ENCODE measurements around the gene SELENOO.

The SELENOO gene

GRCh38 chr22:50206599-50206998, 5.8 kb downstream of the SELENOO start:
- H3K4me2 ChIP-seq (ENCODE audit: insufficient read depth, low read length) = no peak overlapping the region
- ATAC-seq (ENCODE audit: insufficient read depth, low read depth) = peak; percentile 41; the same call in 1 of the 3 replicates
- TF ChIP-seq CTCF (IDR thresholded peaks at IDR 0.05; ENCODE audit: borderline replicate concordance, extremely low read depth, low read length, poor library complexity, severe bottlenecking) = peak; percentile 54
- no peak for TF ChIP-seq EZH2 (IDR thresholded peaks at IDR 0.05; ENCODE audit: borderline replicate concordance, low read depth, low read length, severe bottlenecking)
- H3K27me3 ChIP-seq (ENCODE audit: insufficient read depth, low read length, poor library complexity) = no peaks in the 10 kb centered on the region
- H3K9me3 ChIP-seq (ENCODE audit: insufficient read depth, low read length, severe bottlenecking) = no peaks in the 10 kb centered on the region
- H3K4me1 ChIP-seq (ENCODE audit: insufficient read depth, low read length) = peaks cover 19% of the 10 kb centered on the region
- no peak overlapping the region for H3K27ac ChIP-seq (ENCODE audit: low read length)
- peaks cover 36% of the 10 kb centered on the region for H3K79me2 ChIP-seq (ENCODE audit: insufficient read depth, low read length)
- DNase-seq = peak; percentile 33
- peaks cover 73% of the 10 kb centered on the region for H3K36me3 ChIP-seq (ENCODE audit: insufficient read depth, low read length)
- H4K20me1 ChIP-seq (ENCODE audit: insufficient read depth, low read length) = peaks cover 64% of the 10 kb centered on the region
- no peak overlapping the region for H3K9ac ChIP-seq (ENCODE audit: low read depth, low read length)
- no peak overlapping the region for H2AFZ ChIP-seq (ENCODE audit: low read depth, low read length)
- no peak overlapping the region for H3K4me3 ChIP-seq (ENCODE audit: low read depth in 1 of 2, low read length in 2 of 2)

- ATAC-seq (ENCODE audit: insufficient read depth, low read depth) (no peak), DNase-seq (no peak)
- H3K27me3 ChIP-seq (ENCODE audit: insufficient read depth, low read length, poor library complexity) = no peaks in the 10 kb centered on the region
- H3K4me3 ChIP-seq (ENCODE audit: low read depth in 1 of 2, low read length in 2 of 2) = no peak overlapping the region
- H3K36me3 ChIP-seq (ENCODE audit: insufficient read depth, low read length) = peaks cover 81% of the 10 kb centered on the region
- H3K27ac ChIP-seq (ENCODE audit: low read length) = no peak overlapping the region
- H3K9ac ChIP-seq (ENCODE audit: low read depth, low read length) = no peak overlapping the region
- H4K20me1 ChIP-seq (ENCODE audit: insufficient read depth, low read length) = peaks cover 57% of the 10 kb centered on the region
- no peak overlapping the region for H3K4me2 ChIP-seq (ENCODE audit: insufficient read depth, low read length)
- no peak overlapping the region for H2AFZ ChIP-seq (ENCODE audit: low read depth, low read length)
- H3K9me3 ChIP-seq (ENCODE audit: insufficient read depth, low read length, severe bottlenecking) = no peaks in the 10 kb centered on the region
- H3K79me2 ChIP-seq (ENCODE audit: insufficient read depth, low read length) = peaks cover 31% of the 10 kb centered on the region
- peaks cover 10% of the 10 kb centered on the region for H3K4me1 ChIP-seq (ENCODE audit: insufficient read depth, low read length)
- TF ChIP-seq EZH2 (IDR thresholded peaks at IDR 0.05; ENCODE audit: borderline replicate concordance, low read depth, low read length, severe bottlenecking) (no peak), CTCF (IDR thresholded peaks at IDR 0.05; ENCODE audit: borderline replicate concordance, extremely low read depth, low read length, poor library complexity, severe bottlenecking) (no peak)
Measured at GRCh38 chr22:50207383-50208140, 6.8 kb downstream of the SELENOO start.

- DNase-seq (no peak), ATAC-seq (ENCODE audit: insufficient read depth, low read depth) (no peak)
- Histone ChIP-seq H3K79me2 (ENCODE audit: insufficient read depth, low read length) (peaks cover 30% of the 10 kb centered on the region), H3K27ac (ENCODE audit: low read length) (no peak overlapping the region), H3K4me3 (ENCODE audit: low read depth in 1 of 2, low read length in 2 of 2) (no peak overlapping the region), H4K20me1 (ENCODE audit: insufficient read depth, low read length) (peaks cover 58% of the 10 kb centered on the region), H3K4me2 (ENCODE audit: insufficient read depth, low read length) (no peak overlapping the region), H3K4me1 (ENCODE audit: insufficient read depth, low read length) (peaks cover under 1% of the 10 kb centered on the region; the same call in 1 of the 2 replicates), H3K9me3 (ENCODE audit: insufficient read depth, low read length, severe bottlenecking) (no peaks in the 10 kb centered on the region), H3K9ac (ENCODE audit: low read depth, low read length) (no peak overlapping the region), H3K36me3 (ENCODE audit: insufficient read depth, low read length) (peaks cover 83% of the 10 kb centered on the region), H3K27me3 (ENCODE audit: insufficient read depth, low read length, poor library complexity) (no peaks in the 10 kb centered on the region), H2AFZ (ENCODE audit: low read depth, low read length) (no peak overlapping the region)
- TF ChIP-seq EZH2 (IDR thresholded peaks at IDR 0.05; ENCODE audit: borderline replicate concordance, low read depth, low read length, severe bottlenecking) (no peak), CTCF (IDR thresholded peaks at IDR 0.05; ENCODE audit: borderline replicate concordance, extremely low read depth, low read length, poor library complexity, severe bottlenecking) (no peak)
Measured at GRCh38 chr22:50208430-50208938, 7.7 kb downstream of the SELENOO start.

Data from DND-41 (cell line).